Astrocyte (in vitro differentiated cells and primary cell): ENCODE results near the gene ARFRP1. TPM values are rescaled to one million over a fixed set of nuclear protein-coding genes. Genes with fewer than 3 reads are reported as not detected.

Source experiments
- DNase-seq: peaks from one replicate; pipeline ENCODE4 v3.0.0-alpha.2; 2010; ENCODE audit warnings: low read depth
- FAIRE-seq: peaks from 2 replicates; lab custom pipeline; 2011; peaks lifted over from hg19 to GRCh38; lab: Jason Lieb, UNC
- H2AFZ ChIP-seq: 2 replicates; pipeline ENCODE4 v1.6.0; 2012; ENCODE audit warnings: low read depth, low read length, inconsistent platforms
- H3K27ac ChIP-seq: 2 replicates; pipeline ENCODE4 v1.5.1; 2011; ENCODE audit warnings: low read depth, low read length, inconsistent platforms
- H3K27me3 ChIP-seq: 2 replicates; pipeline ENCODE4 v1.6.0; 2011; ENCODE audit warnings: low read length, inconsistent platforms; ENCODE audit not compliant: insufficient read depth
- H3K36me3 ChIP-seq: 2 replicates; pipeline ENCODE4 v1.5.1; 2011; ENCODE audit warnings: low read length, inconsistent platforms; ENCODE audit not compliant: insufficient read depth
- H3K4me1 ChIP-seq: 2 replicates; pipeline ENCODE4 v1.5.1; 2011; ENCODE audit warnings: low read length, inconsistent platforms; ENCODE audit not compliant: insufficient read depth
- H3K4me2 ChIP-seq: 2 replicates; pipeline ENCODE4 v1.6.0; 2012; ENCODE audit warnings: low read length, inconsistent platforms
- H3K4me3 ChIP-seq: 2 replicates; pipeline ENCODE4 v1.5.1; 2011; ENCODE audit warnings: low read depth, mild to moderate bottlenecking, low read length, inconsistent platforms; ENCODE audit not compliant: insufficient read depth
- H3K79me2 ChIP-seq: 2 replicates; pipeline ENCODE4 v1.6.0; 2012; ENCODE audit warnings: mild to moderate bottlenecking, low read length, inconsistent platforms; ENCODE audit not compliant: insufficient read depth
- H3K9ac ChIP-seq: 2 replicates; pipeline ENCODE4 v1.6.0; 2012; ENCODE audit warnings: mild to moderate bottlenecking, low read length, inconsistent platforms
- H3K9me3 ChIP-seq: 2 replicates; pipeline ENCODE4 v1.5.1; 2012; ENCODE audit warnings: low read depth, mild to moderate bottlenecking, low read length, inconsistent platforms; ENCODE audit not compliant: insufficient read depth
- H4K20me1 ChIP-seq: 2 replicates; pipeline ENCODE4 v1.6.0; 2012; ENCODE audit warnings: low read length, inconsistent platforms; ENCODE audit not compliant: insufficient read depth
- H3K27ac Mint-ChIP-seq: one replicate; pipeline ENCODE4 v1.8.0; 2021; ENCODE audit warnings: mild to moderate bottlenecking, mixed read lengths; ENCODE audit not compliant: unreplicated experiment
- H3K27me3 Mint-ChIP-seq: one replicate; pipeline ENCODE4 v1.8.0; 2021; ENCODE audit warnings: low read depth, mixed read lengths; ENCODE audit not compliant: unreplicated experiment
- H3K36me3 Mint-ChIP-seq: one replicate; pipeline ENCODE4 v1.8.0; 2021; ENCODE audit warnings: low read depth, mixed read lengths; ENCODE audit not compliant: unreplicated experiment
- H3K4me1 Mint-ChIP-seq: one replicate; pipeline ENCODE4 v1.8.0; 2021; ENCODE audit warnings: low read depth, mixed read lengths; ENCODE audit not compliant: unreplicated experiment
- H3K4me3 Mint-ChIP-seq: one replicate; pipeline ENCODE4 v1.8.0; 2021; ENCODE audit warnings: mild to moderate bottlenecking, moderate library complexity, mixed read lengths; ENCODE audit not compliant: unreplicated experiment
- H3K9me3 Mint-ChIP-seq: one replicate; pipeline ENCODE4 v1.8.0; 2021; ENCODE audit warnings: mild to moderate bottlenecking, mixed read lengths; ENCODE audit not compliant: unreplicated experiment
- EZH2 ChIP-seq: IDR thresholded peaks from 2 replicates; pipeline ENCODE4 v1.6.1; 2012; ENCODE audit warnings: mild to moderate bottlenecking, low read length, inconsistent platforms; ENCODE audit not compliant: insufficient read depth
- total RNA-seq: library from RNA; stranded (reverse); gene quantifications from 2 replicates; pipeline ENCODE4 v1.2.1, GENCODE V29; 2021
- TF ChIP-seq, protein P1 (sequence below): IDR thresholded peaks from 2 replicates; pipeline ENCODE4 v1.5.1; 2011; ENCODE audit warnings: low read depth, mild to moderate bottlenecking, inconsistent platforms, low read length, moderate library complexity; ENCODE audit not compliant: insufficient read depth

The ARFRP1 gene
- total RNA-seq, 1 donor from 2014 or later = 32.5 TPM

DNA sequence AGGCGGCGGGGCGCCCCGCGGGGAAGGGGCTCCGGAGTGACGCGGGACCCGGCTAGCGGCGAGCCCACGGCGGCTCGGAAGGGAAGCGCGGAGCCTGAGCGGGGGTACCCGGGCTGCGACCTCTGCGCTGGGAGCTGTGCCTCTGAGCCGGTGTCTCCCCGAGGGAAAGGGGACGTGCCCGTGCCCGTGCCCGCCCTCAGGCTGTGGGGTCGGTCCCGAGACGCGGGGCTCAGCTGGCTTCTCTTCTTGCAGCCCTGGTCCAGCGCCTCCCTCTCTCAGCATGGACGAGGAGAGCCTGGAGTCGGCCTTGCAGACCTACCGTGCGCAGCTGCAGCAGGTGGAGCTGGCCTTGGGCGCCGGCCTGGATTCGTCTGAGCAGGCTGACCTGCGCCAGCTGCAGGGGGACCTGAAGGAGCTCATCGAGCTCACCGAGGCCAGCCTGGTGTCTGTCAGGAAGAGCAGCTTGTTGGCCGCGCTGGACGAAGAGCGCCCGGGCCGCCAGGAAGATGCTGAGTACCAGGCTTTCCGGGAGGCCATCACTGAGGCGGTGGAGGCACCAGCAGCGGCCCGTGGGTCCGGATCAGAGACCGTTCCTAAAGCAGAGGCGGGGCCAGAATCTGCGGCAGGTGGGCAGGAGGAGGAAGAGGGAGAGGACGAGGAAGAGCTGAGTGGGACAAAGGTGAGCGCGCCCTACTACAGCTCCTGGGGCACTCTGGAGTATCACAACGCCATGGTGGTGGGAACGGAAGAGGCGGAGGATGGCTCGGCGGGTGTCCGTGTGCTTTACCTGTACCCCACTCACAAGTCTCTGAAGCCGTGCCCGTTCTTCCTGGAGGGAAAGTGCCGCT is 749 bp upstream of the ARFRP1 start:
- Mint-ChIP-seq H3K36me3 (peaks cover 20% of the 10 kb centered on the region), H3K4me3 (peak overlapping the region; percentile 82), H3K27me3 (no peaks in the 10 kb centered on the region), H3K27ac (no peak overlapping the region), H3K4me1 (peaks cover 12% of the 10 kb centered on the region), H3K9me3 (peaks cover 7% of the 10 kb centered on the region)
- H2AFZ ChIP-seq = peak overlapping the region; percentile 41
- no peak for FAIRE-seq
- H3K4me3 ChIP-seq = peak overlapping the region; percentile 77
- H3K79me2 ChIP-seq = peaks cover 89% of the 10 kb centered on the region
- peaks cover 57% of the 10 kb centered on the region for H4K20me1 ChIP-seq
- no peak for DNase-seq
- no peaks in the 10 kb centered on the region for H3K9me3 ChIP-seq
- peaks cover 25% of the 10 kb centered on the region for H3K36me3 ChIP-seq
- peak overlapping the region; percentile 19 for H3K27ac ChIP-seq
- H3K27me3 ChIP-seq = no peaks in the 10 kb centered on the region
- H3K9ac ChIP-seq = peak overlapping the region; percentile 79
- peaks cover 17% of the 10 kb centered on the region for H3K4me1 ChIP-seq
- TF ChIP-seq, protein P1, sequence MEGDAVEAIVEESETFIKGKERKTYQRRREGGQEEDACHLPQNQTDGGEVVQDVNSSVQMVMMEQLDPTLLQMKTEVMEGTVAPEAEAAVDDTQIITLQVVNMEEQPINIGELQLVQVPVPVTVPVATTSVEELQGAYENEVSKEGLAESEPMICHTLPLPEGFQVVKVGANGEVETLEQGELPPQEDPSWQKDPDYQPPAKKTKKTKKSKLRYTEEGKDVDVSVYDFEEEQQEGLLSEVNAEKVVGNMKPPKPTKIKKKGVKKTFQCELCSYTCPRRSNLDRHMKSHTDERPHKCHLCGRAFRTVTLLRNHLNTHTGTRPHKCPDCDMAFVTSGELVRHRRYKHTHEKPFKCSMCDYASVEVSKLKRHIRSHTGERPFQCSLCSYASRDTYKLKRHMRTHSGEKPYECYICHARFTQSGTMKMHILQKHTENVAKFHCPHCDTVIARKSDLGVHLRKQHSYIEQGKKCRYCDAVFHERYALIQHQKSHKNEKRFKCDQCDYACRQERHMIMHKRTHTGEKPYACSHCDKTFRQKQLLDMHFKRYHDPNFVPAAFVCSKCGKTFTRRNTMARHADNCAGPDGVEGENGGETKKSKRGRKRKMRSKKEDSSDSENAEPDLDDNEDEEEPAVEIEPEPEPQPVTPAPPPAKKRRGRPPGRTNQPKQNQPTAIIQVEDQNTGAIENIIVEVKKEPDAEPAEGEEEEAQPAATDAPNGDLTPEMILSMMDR = no peak
- peak overlapping the region; percentile 89 for H3K4me2 ChIP-seq

DNA sequence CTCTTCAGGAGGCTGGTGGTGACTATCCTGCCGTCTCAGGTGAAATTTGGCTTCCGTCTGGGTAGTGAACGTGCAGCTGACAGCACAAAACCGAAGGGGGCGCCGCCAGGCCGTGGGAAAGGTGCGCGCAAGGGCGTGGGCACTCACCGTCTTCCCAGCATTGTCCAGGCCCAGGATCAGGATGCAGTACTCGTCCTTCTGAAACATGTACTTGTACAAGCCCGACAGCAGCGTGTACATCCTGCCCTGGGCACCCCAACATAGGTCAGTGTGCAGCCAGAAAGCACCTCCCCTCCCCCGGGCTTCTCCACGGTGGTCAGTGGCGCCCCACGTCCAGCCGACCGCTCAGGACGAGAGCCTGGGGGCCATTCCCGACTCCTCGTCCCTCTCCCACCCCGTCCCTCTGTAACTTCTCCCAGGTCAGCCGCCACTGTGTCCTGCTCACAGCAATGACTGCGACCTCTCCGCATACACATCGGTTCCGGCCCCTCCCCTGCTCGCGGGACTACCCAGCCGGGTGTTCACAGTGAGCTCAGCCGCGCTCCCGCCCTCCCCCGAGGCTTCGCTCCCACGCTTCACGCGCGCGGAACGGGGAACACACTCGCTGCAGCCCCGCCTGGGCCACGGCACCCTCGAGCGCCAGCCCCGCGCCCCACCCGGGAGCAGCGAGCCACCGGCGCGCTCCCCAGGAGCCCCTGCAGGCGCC is 771 bp downstream of the ARFRP1 start:
- peak overlapping the region; percentile 81 for H2AFZ ChIP-seq
- peak overlapping the region; percentile 63 for H3K27ac ChIP-seq
- H3K27me3 Mint-ChIP-seq = no peaks in the 10 kb centered on the region

More for the DNA sequence above, 771 bp downstream of the ARFRP1 start:
- H3K4me3 ChIP-seq = peak overlapping the region; percentile 77
- FAIRE-seq = no peak
- peaks cover 20% of the 10 kb centered on the region for H3K36me3 ChIP-seq
- no peaks in the 10 kb centered on the region for H3K27me3 ChIP-seq
- H3K4me1 ChIP-seq = peaks cover 17% of the 10 kb centered on the region
- Mint-ChIP-seq H3K4me1 (peaks cover 12% of the 10 kb centered on the region), H3K36me3 (peaks cover 13% of the 10 kb centered on the region), H3K27ac (peak overlapping the region; percentile 77), H3K4me3 (peak overlapping the region; percentile 91), H3K9me3 (no peaks in the 10 kb centered on the region)
- H3K79me2 ChIP-seq = peaks cover 82% of the 10 kb centered on the region
- peaks cover 49% of the 10 kb centered on the region for H4K20me1 ChIP-seq
- DNase-seq = no peak
- H3K4me2 ChIP-seq = peak overlapping the region; percentile 89
- H3K9me3 ChIP-seq = no peaks in the 10 kb centered on the region
- peak overlapping the region; percentile 79 for H3K9ac ChIP-seq
- no peak for TF ChIP-seq EZH2
- TF ChIP-seq, protein P1 = peak; percentile 14
